ENCODE results near the gene GALNTL6.
"Not testable (repeated sequence)": the region's sequence is repeated elsewhere in the genome, so short reads cannot be mapped to it uniquely, and the experiment has no call there.

The GALNTL6 gene

DNA sequence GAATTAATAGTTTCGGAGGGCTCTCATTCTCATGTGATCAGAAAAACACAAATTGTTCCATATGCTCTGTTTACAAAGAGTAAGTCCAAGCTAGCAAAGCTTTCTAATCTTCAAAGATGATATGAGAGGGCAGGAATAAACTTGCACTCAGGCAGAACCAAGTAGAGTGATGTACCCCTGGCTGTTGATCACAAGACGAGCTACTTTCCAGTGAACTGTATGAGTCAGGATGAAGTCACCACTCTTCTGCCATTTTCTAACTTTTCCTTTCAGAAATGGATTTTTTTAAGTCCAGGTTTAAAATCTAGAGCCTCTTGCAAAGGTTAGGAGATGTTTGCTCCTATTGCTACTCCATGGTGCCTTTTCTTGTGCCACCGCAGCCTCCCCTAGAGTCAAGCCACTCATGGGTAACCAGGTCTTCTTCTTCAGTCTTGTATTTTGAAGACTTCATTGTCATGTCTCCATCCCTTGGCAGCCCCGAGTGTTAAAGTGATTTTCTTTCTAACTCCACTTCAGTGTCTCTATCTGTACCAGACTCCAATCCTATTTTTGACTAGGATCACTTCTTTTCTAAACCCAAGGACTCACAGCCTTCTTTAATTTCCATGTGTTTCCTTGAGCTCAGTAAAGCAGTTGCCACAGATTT is 1183.5 kb downstream of the GALNTL6 start:
- no peak for DNase-seq

GRCh38 chr4:172997217-172997609 is 1184.0 kb downstream of the GALNTL6 start:
- no peak for DNase-seq

DNA sequence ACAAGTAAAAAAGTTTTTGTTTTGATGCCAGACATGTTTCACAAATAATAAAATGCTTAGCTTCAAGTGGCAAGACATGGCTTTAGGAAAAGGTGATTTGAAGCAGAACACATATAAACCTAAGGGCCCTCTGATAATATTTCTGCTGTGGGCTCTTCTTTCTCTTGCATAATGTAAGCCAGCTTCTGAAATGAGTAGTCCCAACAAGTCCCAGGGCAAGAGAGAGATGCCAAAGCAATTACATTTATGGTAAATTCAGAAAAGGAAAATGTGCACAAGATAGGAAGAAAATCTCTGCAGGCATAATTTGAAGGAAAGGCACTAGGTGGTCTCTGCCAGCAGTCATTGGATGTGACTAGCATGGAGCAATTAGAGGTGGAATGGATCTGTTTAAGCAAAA is 1184.7 kb downstream of the GALNTL6 start:
- DNase-seq: no peak

GRCh38 chr4:172998527-172999469 is 1185.6 kb downstream of the GALNTL6 start:
- no peak for DNase-seq

DNA sequence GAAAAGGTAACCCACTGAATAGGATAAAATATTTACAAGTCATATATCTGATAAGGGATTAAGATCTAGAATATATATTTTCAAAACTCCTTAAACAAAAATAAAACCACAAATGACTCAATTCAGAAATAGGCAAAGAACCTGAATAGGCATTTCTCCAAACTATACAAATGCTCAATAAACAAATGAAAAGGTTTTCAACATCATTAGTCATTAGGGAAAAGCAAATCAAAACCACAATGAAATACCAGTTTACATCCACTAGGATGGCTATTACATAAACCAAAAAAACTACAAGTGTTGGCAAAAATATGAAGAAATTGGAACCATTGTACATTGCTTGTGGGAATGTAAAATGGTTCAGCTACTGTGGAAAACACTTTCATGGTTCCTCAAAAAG is 1188.4 kb downstream of the GALNTL6 start:
- DNase-seq: no peak

DNA sequence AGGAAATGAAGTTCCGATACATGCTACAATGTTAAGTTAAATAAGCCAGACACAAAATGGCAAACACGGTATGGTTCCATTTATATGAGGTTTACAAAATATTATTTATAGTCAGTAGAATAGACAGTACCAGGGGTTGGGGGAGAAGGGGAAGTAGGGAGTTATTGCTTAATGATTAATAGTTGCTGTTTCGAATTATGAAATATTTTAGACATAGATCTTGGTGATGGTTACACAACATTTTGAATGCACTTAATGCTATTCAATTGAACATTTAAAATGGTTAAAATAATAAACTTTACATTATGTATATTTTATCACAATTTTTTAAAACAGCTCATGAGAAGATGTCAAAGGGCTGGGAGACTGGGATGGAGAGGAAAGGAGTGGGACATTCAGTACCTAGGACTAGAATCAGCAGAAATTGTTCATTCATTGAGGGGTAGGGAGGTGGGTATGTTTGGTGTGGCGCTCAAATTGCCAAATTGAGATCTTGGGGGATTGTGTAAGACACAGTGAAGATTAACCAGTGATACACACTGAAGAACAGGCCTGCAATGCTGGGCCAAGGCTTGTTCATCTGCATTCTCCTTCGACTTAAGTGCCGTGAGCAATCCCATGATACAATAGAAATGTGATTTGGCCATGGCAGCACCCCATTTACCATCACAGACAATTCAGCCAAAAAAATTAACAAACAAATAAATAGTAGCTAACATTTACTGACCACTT is 1189.8 kb downstream of the GALNTL6 start:
- DNase-seq: no peak

GRCh38 chr4:173005912-173006633 is 1192.9 kb downstream of the GALNTL6 start:
- no peak for DNase-seq

DNA sequence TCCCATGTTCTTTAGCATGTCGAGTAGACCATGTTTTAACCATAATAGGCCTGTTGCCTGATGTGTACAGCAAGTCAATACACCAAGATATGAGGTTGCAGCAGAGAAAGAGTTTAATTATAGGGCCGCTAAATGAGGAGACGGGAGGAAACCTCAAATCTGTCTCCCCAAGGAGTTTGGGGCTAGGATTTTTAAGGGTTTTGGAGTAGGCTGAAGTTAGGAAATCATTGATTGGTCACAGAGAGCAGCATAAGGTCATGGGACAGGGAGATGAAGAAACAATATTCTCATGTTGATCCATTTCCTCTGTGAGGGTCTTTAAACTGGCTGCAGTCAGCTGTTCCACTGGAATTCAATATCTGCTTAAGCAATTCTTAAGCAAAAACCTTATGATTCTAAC is 1195.2 kb downstream of the GALNTL6 start:
- DNase-seq: no peak

- no peak for DNase-seq
These were observed 1196.1 kb downstream of the GALNTL6 start for GRCh38 chr4:173009129-173009823.

GRCh38 chr4:173012608-173013007 is 1199.4 kb downstream of the GALNTL6 start:
- DNase-seq: no peak

- DNase-seq: no peak
These were observed 1200.2 kb downstream of the GALNTL6 start for GRCh38 chr4:173013232-173013930.

GRCh38 chr4:173014113-173014558 is 1200.9 kb downstream of the GALNTL6 start:
- no peak for DNase-seq

GRCh38 chr4:173014836-173015235 is 1201.6 kb downstream of the GALNTL6 start:
- DNase-seq: no peak

- no peak for DNase-seq
These were observed 1204.6 kb downstream of the GALNTL6 start for GRCh38 chr4:173017802-173018201.

DNA sequence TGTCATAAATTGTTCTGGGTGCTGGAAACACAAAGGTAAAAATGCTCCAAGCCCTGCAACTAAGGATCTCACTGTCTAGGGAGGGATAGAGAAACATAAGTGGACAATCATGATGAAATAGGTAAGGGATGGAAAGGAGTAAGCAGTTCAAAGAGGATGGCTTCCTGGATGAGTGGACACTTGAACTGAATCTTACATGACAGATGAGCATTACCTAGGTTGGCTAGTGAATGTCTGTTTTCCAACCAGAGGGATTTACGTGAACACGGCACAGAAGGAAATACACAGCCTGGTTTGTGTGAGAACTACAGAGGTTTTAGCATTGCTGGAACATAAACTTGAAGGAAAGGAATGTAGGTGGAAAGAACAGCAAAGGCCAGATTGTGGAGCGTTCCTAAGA is 1205.2 kb downstream of the GALNTL6 start:
- DNase-seq: no peak

DNA sequence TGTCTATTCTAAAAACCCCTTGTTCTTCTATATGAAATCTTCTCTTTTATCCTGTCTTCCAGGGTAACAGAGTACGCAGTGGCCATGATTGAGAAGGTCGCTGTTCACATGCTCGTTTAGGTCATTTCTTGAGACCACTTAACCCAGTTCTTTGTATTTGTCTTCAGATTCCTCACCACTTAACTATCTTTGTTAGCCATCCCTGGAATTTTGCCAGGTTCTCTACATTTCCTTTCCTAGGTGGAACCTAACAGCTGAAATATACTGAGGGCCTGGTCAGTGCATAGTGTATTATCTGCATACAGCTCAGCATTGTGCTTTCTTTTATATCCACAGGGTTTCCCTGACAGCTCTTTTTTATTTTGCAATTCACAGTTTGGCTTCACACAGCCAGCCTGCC is 1206.5 kb downstream of the GALNTL6 start:
- DNase-seq: no peak

- DNase-seq: not testable (repeated sequence)
These were observed 1208.8 kb downstream of the GALNTL6 start for GRCh38 chr4:173021746-173022573.

DNA sequence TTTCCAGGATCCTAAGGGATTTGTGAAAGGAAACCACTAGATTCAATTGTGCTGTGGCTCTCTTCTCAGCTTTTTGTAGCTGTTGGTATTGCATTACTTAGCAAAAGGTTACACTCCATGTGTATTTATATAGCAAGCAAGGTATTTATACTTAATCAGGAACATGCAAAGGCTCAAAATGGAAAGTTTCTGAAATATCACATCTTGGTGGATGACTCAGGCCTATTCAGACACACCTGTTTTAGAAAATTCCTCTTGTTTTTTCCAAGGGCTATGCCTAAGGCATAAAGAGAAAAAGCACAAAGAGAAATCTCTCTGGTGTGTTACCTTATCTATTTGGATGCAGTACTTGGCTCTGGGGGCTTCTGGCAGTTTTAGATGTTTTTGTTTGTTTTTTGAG is 1211.0 kb downstream of the GALNTL6 start:
- no peak for DNase-seq

- DNase-seq: no peak
These were observed 1211.9 kb downstream of the GALNTL6 start for GRCh38 chr4:173025131-173025530.

- no peak for DNase-seq
These were observed 1224.0 kb downstream of the GALNTL6 start for GRCh38 chr4:173037242-173037641.
